CD4-positive, alpha-beta T cell treated with Interleukin-15 for 1 hour (primary cell): Measurements from ENCODE around the gene CUX1.

ENCODE experiments used
- DNase-seq: peaks from one replicate; pipeline ENCODE4 v3.0.0-alpha.2; 2020

Gene CUX1

DNA sequence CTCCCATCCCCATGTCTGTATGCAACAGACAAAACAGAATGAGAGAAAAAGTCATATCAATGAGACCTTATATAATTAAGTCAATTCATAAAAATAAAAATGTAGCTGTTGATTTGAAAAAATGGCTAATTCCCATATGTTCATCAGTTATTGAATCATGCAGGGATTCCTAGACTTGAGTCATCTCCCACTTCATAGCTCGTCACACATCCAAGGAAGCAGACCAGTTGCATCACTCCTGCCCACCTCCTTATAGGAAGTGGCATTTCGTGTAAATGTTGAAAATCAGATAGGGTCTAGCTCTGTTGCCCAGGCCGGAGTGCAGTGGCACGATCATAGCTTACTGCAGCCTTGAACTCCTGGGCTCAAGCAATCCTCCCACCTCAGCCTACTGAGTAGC lies 413.2 kb downstream of the CUX1 start:
- no peak for DNase-seq

DNA sequence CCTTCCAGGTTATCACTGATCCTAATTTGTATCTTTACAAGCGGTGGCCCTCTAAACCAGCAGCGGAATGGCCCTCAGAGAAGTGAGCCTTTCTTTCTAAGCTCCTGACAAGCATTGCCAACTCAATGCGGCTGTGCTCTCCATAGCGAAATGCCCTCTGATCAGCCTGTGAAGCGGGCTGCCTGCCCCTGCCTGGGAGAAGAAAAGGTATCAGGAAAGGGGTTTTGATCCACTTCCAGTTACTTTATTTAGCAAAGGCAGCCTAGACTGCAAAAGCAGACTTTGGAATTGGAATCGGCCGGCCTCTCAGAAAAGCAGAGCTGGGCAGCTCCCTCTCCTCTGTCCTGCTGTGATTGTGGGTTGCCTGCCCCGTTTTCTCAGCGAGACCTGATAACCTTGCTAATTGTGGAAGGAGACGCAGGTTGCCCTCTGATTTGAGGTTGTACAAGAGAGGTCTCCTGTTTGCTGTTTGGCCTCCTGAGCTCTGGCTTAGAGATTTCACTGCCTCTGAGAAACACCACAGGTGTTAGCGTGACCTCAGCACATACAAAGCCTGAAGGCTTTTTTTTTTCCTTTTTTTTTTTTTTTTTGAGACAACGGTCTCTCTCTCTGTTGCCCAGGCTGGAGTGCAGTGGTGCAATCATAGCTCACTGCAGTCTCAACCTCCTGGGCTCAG lies 415.3 kb downstream of the CUX1 start:
- no peak for DNase-seq

DNA sequence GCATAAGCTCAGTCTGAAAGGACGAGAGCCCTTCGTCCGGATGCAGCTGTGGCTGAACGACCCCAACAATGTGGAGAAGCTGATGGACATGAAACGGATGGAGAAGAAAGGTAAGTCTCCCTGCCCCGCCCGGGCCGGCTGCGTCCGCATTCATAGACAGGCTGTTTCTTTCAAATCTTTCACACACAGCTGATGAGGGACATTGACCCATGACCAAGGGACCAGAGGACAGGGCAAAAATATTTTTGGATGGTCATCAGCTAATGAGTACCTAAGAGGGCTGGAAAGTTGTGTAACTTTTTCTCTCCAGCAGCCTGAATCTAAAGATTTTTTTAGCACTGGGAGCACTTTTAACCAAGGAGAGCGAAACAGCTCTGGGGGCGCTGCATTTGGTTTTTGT lies 416.7 kb downstream of the CUX1 start:
- no peak for DNase-seq

DNA sequence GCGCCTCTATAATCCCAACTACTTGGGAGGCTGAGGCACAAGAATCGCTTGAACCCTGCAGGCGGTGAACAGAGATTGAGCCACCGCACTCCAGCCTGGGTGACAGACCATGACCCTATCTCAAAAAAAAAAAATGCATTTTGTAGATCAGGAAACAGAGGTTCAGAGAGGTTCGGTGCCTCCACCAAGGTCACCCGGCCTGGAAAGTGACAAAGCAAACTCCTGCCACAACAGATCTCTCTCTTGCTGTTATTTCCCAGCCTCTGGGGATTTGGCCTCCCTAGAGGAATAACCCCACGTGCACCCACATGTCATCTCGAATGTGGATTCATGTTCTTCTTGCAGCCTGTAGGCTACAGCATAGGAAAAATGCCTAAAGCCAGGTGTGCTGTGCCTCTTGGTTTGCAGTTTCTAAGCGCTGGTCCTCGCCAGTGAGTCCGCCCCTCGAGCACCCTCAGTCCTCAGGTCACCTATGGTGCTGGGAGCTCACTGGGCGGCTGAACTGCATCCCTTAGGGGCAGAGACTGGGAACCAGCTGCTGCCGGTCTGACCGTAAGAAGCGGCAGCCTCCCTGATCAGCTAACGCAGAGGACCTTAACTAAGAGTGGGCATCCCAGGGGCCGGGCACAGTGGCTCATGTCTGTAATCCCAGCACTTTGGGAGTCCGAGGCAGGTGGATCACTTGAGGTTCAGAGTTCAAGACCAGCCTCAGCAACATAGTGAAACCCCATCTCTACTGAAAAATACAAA lies 417.6 kb downstream of the CUX1 start:
- DNase-seq = no peak

DNA sequence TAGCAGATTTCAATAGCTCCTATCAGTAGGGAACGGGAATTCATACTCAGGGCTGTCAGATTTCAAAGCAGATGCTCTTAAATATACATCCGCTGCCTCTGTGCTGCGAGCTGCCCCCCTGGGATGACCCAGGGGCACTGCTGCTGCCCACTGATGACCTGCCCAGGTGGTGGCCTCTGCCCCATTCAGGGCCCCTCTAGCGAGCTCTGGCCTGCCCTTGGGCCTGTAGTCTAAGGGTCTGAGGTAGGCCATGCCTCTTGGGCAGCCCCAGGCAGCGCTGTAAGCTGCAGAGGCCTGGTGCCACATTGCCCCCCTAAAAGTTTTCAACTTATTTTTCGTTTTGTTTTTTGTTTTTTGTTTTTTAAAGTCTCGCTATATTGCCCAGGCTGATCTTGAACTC lies 418.7 kb downstream of the CUX1 start:
- DNase-seq = no peak

DNA sequence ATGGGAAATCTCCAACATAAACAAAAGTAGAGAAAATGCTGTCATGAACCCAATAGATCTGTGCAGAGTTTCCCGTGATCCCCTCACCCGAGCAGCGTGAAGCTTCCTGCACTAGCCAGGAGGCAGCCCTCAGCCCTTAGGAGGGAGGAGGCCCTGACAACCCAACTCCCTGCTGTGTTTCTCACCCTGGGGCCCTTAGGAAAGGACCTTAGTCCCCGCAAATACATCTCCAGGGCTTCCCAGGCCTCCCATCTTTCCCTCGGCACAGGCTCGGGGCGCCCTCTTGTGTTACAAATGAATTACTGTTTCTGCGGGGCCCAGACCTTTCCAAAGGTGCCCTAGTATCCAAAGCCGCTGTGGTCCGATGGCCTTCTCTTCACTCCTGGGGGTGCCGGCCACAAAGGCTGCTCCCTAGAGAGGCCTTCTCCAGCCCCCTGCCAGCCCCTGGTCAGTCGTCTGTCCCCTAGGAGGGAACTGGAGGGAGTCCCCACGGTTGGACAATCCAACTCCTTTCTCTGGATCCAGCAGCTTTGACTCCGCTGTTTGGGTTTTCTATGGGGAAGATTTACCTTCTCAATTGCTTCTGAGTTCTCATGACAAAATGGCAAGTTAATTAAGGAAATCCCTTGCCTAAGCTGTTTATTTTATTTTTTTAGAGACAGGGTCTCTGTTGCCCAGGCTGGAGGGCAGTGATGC lies 419.3 kb downstream of the CUX1 start:
- DNase-seq = peak; percentile 22

DNA sequence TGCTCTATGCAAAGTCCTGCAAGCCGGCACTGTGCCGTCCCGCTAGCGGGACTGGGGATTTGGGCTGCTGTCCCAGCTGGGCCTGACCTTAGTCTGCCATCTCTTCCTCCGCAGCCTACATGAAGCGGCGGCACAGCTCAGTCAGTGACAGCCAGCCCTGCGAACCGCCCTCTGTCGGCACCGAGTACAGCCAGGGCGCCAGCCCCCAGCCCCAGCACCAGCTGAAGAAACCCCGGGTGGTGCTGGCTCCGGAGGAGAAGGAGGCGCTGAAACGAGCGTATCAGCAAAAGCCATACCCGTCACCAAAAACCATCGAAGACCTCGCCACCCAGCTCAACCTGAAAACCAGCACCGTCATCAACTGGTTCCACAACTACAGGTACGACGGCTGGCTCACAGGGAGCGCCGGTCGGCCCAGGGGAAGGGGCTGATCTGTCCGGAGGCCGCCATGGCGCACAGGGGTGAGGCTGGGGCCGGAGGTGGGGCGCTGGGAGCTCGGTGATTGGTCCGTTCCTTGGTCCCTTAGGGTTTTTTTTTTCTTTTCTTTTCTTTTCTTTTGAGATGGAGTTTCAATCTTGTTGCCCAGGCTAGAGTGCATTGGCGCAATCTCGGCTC lies 421.9 kb downstream of the CUX1 start:
- no peak for DNase-seq

DNA sequence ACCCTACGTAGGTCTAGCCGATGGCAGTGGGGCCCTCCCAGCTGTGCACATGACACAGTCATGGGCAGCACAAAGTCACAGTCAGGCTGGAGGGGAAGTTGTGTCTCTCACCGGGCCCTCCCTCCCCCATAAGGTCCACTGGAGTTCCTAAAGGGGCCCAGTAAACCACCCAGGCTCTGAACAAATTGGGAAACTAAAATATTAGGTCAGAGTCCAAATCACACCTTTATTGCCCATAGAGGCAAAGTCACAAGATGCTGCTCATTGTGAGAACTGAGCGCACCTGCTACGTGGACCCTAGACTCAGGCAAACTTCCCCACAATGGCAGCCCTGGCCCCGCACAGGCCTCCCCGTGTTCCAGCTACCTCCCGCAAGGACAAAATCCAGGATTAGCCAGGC lies 424.0 kb downstream of the CUX1 start:
- DNase-seq = no peak

DNA sequence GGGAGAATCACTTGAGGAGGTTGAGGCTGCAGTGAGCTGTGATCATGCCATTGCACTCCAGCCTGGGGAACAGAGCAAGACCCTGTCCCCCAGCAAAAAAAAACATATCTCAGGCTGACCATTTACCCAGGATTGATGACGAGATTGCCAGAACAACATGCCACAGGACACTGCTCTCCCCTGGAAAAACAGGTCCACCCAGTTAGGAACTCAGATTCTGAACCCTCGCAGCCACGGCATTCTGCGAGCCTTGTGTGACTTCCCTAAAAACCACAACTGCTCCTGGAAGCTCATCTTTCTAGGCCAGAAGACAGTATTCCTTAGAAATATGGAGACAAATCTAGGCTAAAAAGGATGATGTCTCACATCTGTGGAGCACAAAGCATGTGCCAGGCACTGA lies 427.2 kb downstream of the CUX1 start:
- no peak for DNase-seq

DNA sequence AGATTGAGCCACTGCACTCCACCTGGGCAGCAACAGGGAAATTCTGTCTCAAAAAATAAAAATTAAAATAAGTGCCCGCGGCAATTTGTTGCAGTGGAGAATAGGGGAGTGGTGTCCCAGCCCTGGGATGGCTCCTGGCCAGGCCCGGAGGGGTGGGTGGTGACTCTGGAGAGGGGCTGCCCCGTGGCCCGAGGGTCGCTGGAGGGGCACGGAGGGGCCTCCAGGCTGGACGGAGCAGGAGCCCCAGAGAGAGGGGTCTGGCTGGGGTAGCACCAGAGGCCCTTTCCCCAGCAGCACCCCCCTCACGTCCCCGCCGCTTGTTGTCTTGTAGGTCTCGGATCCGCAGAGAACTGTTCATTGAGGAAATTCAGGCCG lies 430.6 kb downstream of the CUX1 start:
- DNase-seq = no peak

DNA sequence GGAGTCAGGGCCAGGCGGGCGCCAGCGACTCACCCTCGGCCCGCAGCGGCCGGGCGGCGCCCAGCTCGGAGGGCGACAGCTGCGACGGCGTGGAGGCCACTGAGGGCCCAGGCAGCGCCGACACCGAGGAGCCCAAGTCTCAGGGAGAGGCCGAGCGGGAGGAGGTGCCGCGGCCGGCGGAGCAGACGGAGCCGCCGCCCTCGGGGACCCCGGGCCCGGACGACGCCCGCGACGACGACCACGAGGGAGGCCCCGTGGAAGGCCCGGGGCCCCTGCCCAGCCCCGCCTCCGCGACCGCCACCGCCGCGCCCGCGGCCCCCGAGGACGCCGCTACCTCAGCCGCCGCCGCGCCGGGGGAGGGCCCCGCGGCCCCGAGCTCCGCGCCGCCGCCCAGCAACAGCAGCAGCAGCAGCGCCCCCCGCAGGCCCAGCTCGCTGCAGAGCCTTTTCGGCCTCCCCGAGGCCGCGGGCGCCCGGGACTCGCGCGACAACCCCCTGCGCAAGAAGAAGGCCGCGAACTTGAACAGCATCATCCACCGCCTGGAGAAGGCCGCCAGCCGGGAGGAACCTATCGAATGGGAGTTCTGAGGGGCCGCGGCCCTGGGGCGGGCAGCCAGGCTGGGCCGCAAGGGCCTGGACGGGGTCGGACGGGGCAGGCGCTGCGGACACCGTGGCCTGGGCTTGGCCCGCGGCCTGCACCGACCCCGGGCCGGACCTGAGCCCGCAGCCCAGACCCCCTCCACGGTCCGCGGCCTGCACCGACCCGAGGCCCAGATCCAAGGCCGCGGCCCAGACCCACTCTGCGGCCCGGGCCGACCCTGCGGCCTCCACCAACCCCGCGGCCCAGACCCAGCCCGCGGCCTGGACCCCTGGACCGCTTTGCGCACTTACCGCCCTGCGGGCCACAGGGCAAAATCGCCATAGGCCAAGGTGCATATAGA lies 431.3 kb downstream of the CUX1 start:
- no peak for DNase-seq

DNA sequence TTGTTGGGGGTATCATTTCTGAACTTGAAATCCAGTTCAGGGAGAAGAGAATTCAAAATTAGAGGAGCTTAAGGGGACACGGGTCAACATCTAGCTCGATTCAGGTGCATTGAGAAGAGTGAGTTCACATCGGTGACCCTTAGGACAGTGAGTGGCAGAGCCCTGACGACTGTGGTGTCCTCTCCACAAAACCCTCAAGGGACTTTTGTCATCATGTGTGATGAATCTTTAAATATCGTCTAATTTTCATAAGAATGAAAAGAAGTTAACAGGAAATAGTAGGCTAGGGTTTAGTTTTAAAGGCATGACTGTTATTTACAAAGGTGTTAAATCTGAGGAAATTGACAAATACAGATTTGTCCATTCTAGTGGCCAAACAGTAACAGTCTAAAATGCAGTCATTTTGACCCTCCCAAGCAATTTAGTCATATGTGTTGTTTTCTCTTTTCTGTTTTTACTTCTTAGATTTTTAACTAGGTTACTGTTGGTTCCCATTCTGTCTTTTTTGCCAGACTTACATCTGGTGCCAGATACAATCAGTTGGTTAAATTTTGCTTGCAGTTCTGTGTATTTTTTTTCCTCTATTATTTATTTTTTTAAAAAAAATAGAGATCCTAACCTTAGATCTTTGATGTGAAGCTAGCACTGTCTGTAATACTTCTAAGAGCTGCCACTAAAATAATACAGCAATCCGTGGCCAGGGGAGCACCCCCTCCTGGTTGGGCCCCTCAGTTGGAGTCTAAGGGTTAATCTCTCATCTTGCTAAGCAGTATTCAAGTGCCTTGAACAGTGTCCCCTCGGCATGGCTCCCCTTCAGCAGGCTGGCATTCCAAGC lies 434.3 kb downstream of the CUX1 start:
- DNase-seq = no peak

DNA sequence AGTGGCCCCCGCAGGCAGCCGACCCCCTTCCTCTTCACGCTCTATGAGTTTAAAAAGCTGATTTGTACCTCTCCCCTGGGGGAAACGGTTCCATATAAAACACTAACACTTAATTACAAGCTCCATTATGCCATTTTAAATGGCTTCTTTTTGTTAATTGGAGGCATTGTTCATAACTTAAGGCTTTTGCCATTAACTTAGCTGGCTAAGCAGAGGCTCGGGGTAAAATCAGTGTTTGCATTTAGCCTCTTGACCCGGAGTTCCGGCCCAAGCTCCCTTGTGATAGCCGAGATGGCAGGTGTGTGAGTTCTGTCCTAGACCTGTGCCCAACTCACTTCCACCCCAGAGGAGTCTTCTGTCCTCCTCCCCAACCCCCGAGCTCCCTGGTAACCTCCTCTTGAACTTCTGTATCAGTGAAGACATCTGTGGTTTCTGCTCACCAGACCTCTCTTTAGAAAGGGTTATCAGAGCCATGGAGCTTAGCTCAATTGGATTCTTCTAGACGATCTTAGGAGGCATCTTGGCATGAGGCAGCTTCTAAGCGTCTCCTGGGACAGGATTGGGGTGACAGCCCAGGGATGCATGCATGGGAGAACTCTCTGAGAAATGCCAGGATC lies 435.0 kb downstream of the CUX1 start:
- DNase-seq = no peak

DNA sequence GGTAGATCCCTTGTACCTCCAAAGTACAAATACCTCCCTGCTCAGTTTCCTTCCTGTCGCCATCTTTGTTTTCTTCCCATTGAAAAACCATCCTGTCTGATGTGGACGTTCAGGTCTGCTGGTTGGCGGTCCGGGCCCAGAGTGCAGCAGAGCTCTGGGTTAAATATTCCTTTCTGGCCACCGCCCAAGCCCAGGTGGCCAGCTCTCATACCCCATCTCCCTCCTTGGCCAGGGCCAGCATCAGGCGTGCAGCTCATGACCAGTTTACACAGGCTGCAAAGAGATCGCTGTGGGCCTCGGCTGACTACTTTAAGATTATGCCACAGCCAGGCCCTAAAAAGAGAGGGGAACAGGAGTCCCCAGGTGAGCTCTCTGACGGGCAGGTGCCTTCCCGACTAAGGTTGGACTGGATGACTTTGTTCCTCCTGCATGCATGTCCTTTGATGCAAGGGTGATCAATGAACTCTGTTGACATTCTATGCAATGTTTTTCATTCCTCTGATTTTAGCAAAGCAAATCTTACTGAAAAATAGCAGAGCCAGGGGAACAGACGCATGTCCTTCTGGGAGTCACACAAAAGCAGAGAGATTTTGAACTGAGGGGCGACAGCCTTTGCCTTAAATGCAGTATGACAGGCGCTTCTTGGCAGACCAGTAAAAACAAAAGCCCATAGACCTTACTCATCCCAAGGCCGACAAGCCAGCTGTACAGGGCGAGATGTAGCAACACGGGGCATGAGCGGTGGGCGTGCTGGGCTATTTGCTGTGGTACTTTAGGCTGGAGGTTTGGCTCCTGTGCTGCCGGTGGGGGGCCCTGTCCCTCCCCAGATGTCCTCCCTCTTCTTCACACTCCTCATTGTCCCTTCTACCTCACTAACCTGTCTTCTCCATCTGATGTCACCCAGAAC lies 435.9 kb downstream of the CUX1 start:
- DNase-seq = no peak

DNA sequence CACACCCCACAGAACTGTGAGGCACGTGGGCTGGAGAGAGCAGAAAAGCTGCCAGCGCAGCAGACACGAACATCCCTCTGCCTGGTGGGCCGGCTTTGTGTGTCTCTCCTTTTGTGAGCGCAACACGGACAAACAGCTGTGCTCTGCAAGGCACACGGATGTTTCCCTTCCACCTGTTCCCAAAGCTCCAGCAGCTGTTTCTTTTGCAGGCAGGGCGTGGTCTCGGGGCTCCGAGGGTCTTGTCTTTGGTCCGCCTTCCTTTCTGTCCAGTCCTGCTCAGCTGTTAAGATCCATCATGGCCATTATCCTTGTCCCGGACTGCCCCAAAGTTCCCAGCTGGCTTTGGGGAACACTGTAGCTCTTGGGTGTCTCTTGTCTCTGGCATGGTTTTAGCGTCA lies 436.5 kb downstream of the CUX1 start:
- no peak for DNase-seq

DNA sequence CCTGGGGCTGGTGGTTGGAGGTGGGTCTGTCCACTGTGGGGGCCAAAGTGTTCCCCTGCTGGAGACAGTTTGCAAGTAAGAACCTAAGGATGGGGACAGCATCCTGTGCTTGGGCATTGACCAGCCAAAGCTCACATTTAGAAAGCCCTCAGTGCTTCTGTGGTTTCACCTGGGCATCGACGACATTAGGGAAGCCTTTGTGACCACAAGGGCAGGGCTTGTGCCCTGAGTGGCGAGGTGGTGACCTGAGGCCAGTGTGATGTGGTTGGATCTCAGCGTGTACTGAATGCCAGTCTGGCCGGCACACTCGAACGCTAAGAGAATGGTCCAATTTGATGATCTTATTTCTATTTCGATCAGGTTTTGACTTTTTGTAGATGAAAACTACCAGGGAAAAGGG lies 437.1 kb downstream of the CUX1 start:
- no peak for DNase-seq

DNA sequence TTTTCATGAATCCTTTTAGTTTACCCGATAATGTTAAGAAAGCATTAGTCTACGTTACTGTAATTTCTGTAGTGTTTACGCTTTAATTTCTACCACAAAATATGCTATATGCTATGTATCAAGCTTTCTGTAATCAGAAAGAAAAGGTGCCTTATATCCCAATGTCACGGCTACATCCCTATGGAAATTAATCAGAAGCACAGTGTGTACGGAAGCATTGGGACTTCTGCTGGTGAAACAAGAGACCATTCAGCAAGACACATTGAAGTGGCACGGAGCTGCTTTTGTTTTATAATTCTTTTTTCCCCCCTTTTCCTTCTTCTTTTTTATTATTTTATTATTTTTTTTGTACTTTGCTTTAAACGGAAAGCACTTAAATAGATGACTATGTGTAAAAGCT lies 438.1 kb downstream of the CUX1 start:
- DNase-seq = no peak

DNA sequence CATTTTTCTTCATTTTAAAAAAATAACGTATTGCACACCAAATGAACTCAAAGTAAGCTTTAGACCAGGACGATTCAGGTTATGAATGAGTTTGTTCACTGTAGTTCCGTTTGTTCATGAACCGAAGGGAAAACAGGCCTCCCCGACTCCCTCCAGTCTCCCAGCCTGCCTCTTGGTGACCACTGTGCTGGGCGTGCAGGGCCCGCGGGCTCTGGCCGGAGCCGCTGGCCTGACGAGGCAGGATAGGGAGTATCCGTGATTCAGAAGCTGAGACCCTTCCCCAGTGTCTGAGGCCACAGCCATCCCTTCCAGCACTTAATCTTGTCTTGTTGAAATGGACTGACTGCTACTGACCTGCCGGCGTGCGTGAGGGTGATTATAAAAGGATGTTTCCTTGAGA lies 438.5 kb downstream of the CUX1 start:
- DNase-seq = no peak

DNA sequence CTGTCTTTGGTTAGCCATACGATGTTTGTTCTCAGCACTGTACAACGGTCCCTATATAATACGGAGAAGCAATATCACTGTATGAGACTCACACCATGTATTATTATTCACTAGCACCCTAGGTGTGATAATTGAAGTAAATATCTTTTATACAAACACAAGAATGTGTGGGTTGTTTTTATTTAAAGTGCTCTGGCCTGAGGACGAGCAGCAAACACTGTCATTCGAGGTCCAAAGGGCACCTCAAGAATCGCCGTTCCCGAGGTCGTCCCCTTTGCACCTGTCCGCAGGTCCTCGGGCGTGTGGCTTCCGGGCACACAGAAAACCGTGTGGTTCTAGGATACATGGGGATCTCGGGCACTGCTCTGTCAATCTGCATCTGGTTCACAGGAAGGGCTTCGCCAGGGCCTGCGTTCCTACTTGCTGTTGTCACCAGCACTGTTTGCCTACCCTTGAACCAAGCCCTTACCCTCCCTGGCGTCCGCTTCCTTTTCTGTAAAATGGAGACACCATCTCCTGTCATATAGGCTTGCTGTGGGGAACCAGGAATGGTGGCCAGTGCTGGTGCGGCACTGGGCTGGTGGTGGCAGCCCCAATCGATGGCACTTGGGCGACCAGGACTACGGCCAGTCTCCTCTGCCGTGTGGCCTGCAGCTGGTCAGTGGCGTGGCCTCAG lies 440.8 kb downstream of the CUX1 start:
- DNase-seq = no peak

DNA sequence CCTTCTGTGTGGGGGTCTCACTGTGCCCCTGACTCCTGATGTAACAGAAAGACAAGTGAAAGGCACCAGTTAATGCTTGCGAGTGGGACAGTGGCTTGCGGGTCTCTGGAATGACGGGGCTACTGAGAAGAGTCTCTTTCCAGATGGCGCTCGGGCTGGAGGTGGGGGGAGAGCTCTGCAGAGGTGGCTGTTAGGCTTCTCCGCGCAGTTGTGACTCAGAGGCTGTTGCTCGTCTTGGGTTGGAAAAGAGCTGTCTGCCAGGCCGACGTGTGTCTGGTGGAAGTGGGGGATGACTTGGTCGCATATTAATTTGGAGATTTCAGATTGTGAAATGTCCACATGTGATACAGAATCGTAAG lies 441.3 kb downstream of the CUX1 start:
- no peak for DNase-seq
